ENCODE data around the gene FUT3. TPM values are rescaled to one million over a fixed set of nuclear protein-coding genes. Genes with fewer than 3 reads are reported as not detected.

Gene FUT3
- polyA plus RNA-seq, 1 of the 3 experiments (the other 2 are of a cell fraction): not detected

DNA sequence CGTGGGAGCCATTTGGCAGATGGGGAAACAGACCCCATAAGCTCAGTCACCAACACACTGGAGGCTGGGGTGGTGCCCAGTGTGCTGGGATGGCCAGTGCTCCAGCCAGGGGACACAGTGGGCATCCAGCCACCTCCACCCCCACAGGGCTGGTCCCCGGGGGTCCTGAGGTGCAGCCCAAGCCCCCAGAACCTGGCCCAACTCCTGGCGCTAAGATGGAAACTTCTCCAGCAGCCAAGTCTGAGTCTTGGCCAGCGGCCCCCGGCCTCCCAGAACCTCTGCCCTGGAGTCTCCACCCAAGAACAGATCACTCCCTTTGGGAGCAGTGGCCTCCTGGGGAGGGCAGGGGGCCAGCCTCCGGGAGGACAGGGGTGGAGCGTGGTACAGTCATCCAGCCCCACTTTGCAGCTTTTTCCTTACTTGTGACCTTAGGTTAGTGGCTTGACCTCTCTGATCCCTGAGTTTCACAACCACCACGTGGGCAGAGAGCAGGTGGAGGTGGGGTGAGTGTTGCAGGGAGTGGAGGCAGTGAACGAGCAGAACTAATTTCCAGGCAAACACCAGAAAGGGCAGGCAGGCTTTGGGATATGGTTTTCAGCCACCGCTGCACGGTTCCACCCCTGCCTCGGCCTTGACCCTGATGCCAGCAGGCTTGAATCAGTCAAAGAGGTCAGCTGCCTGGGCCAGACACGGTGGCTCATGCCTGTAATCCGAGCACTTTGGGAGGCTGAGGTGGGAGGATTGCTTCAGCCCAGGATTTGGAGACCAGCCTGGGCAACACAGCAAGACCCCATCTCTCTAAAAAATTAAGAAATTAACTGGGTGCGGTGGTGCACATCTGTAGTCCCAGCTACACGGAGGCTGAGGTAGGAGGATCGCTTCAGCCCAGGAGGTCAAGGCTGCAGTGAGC is 50.6 kb downstream of the FUT3 start (continued):
- TF ChIP-seq TAF1 (IDR thresholded peaks at IDR 0.05; ENCODE audit: borderline replicate concordance, low read depth, low read length): no peak
- no peak for TF ChIP-seq SIN3A (IDR thresholded peaks at IDR 0.05; ENCODE audit: borderline replicate concordance, low read depth, low read length)
- no peak for TF ChIP-seq TCF12 (IDR thresholded peaks at IDR 0.05)
- no peak for TF ChIP-seq GABPA (IDR thresholded peaks at IDR 0.05; ENCODE audit: low read depth)
- no peak for TF ChIP-seq NRF1 (IDR thresholded peaks at IDR 0.05; ENCODE audit: low read depth, low read length)

DNA sequence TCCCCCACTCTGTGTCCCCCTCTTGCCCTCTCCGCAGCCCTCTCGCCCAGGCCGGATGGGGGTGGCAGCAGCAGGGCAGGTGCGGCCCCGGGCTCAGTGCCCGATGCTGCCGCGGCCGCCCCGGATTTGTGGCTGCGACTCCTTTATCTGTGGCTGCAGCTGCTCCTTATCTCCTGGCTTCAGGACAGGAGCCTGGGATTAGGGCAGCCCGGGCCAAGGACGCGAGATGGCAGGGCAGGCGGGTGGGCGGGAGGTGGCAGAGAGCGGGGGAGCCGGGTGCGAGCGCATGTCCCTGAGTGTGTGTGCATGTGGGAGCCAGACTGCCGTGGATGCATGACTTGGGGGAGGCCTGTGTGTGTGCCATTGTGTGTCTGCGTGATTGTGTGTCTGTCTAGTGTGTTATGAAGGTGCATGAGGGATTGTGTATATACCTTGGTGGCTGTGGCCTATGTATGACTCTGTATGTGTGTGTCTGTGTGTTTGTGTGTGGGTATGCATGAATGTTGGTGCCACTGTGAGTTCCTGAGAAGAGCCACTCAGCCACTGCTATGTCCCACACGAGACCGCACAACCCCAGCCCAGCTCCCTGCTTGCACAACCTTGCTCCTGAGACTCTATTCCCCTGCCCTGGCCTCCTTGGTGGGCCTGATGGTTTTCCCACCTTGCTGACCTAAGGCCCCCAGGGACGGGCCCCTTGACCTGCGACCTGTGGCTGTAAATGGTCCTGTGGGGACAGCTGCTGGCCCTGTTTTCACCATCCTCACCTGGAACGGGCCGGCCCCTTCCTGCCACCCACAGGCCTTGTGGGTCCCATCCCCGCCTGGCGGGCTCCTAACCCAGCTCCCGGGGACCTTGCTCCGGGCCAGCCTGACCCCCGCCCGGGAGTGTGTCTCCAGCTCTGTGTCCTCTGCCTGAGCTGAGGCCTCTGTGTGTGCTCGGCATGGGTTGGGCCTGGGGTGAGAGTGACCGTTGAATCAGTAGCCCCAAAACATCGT is 51.7 kb downstream of the FUT3 start:
- Histone ChIP-seq H2AFZ (ENCODE audit: low read depth) (no peak overlapping the region), H3K36me3 (replicated peaks in 1 of 2; ENCODE audit: control insufficient read depth in 1 of 2, insufficient read depth in 2 of 2, low read length in 1 of 2) (no peaks in the 10 kb centered on the region), H3K9ac (no peak overlapping the region), H3K9me3 (no peaks in the 10 kb centered on the region), H3F3A (replicated peaks; ENCODE audit: insufficient read depth) (no peaks in the 10 kb centered on the region), H3K27me3 (ENCODE audit: insufficient read depth) (peaks cover 4% of the 10 kb centered on the region; the same call in 1 of the 2 replicates), H3K27ac (ENCODE audit: low read depth in 2 of 2, low read length in 1 of 2) (peak overlapping the region in 1 of 2 experiments; percentile 43; a peak in 2 of 4 replicates), H3K79me2 (ENCODE audit: insufficient read depth) (no peaks in the 10 kb centered on the region), H3K4me1 (ENCODE audit: control insufficient read depth in 1 of 2, insufficient read depth in 2 of 2, low read depth in 1 of 2, low read length in 1 of 2) (peaks cover 3 to 35% of the 10 kb centered on the region in 2 experiments; a peak in 1 of 4 replicates), H3K4me3 (ENCODE audit: low read depth in 2 of 2, low read length in 1 of 2) (no peak overlapping the region), H3K4me2 (no peak overlapping the region), H3K9me2 (no peaks in the 10 kb centered on the region), H4K20me1 (ENCODE audit: insufficient read depth) (no peaks in the 10 kb centered on the region)
- peak; percentile 91 for DNase-seq
- ChIA-PET POLR2A (interaction anchor here (0.5 to 1.6 kb wide), 2 partner anchors 8 to 81 kb away, joined by 3 to 4 read pairs; no protein-coding TSS in a partner anchor), CTCF (interaction anchor here (0.6 to 4.2 kb wide), 6 partner anchors 9 to 223 kb away, joined by 3 to 22 read pairs (median 4); partner anchors contain the start of gene NDUFA11)
- 63% methylated on average over 35 of the region's 37 CpGs for WGBS (ENCODE audit: low lambda C conversion rate)
- TF ChIP-seq POLR2AphosphoS5 (IDR thresholded peaks at IDR 0.05; ENCODE audit: low read depth, low read length) (no peak), GATA2 (CRISPR knock-in tag; IDR thresholded peaks at IDR 0.05) (peak; percentile 99), FOXJ3 (CRISPR knock-in tag; IDR thresholded peaks at IDR 0.05) (peak; percentile 95), RXRA (IDR thresholded peaks at IDR 0.05; ENCODE audit: borderline replicate concordance, low read depth) (no peak), RAD21 (IDR thresholded peaks at IDR 0.05; ENCODE audit: low read length) (no peak), FOSL2 (IDR thresholded peaks at IDR 0.05; ENCODE audit: borderline replicate concordance, low read depth) (no peak), EZH2phosphoT487 (IDR thresholded peaks at IDR 0.05; ENCODE audit: borderline replicate concordance, low read depth) (no peak), MEF2A (IDR thresholded peaks at IDR 0.05; ENCODE audit: borderline replicate concordance, low read depth) (no peak), NFIC (IDR thresholded peaks at IDR 0.05; ENCODE audit: borderline replicate concordance) (no peak), RFX5 (IDR thresholded peaks at IDR 0.05; ENCODE audit: low read length) (no peak), EP300 (IDR thresholded peaks at IDR 0.05; ENCODE audit: borderline replicate concordance in 1 of 2, low read depth in 1 of 2, low read length in 1 of 2) (peak in 1 of 2 experiments; percentile 85; a peak in 2 of 4 replicates), MXI1 (IDR thresholded peaks at IDR 0.05; ENCODE audit: low read depth, low read length) (peak; percentile 73), SIN3A (IDR thresholded peaks at IDR 0.05; ENCODE audit: borderline replicate concordance, low read depth, low read length) (no peak), CHD2 (IDR thresholded peaks at IDR 0.05; ENCODE audit: low read length, partially characterized antibody) (peak; percentile 86)
- TF ChIP-seq, protein P1, sequence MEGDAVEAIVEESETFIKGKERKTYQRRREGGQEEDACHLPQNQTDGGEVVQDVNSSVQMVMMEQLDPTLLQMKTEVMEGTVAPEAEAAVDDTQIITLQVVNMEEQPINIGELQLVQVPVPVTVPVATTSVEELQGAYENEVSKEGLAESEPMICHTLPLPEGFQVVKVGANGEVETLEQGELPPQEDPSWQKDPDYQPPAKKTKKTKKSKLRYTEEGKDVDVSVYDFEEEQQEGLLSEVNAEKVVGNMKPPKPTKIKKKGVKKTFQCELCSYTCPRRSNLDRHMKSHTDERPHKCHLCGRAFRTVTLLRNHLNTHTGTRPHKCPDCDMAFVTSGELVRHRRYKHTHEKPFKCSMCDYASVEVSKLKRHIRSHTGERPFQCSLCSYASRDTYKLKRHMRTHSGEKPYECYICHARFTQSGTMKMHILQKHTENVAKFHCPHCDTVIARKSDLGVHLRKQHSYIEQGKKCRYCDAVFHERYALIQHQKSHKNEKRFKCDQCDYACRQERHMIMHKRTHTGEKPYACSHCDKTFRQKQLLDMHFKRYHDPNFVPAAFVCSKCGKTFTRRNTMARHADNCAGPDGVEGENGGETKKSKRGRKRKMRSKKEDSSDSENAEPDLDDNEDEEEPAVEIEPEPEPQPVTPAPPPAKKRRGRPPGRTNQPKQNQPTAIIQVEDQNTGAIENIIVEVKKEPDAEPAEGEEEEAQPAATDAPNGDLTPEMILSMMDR (IDR thresholded peaks at IDR 0.05): no peak
- TF ChIP-seq, protein P2, sequence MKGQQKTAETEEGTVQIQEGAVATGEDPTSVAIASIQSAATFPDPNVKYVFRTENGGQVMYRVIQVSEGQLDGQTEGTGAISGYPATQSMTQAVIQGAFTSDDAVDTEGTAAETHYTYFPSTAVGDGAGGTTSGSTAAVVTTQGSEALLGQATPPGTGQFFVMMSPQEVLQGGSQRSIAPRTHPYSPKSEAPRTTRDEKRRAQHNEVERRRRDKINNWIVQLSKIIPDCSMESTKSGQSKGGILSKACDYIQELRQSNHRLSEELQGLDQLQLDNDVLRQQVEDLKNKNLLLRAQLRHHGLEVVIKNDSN (IDR thresholded peaks at IDR 0.05; ENCODE audit: borderline replicate concordance, low read depth): no peak
- TF ChIP-seq, protein P3, sequence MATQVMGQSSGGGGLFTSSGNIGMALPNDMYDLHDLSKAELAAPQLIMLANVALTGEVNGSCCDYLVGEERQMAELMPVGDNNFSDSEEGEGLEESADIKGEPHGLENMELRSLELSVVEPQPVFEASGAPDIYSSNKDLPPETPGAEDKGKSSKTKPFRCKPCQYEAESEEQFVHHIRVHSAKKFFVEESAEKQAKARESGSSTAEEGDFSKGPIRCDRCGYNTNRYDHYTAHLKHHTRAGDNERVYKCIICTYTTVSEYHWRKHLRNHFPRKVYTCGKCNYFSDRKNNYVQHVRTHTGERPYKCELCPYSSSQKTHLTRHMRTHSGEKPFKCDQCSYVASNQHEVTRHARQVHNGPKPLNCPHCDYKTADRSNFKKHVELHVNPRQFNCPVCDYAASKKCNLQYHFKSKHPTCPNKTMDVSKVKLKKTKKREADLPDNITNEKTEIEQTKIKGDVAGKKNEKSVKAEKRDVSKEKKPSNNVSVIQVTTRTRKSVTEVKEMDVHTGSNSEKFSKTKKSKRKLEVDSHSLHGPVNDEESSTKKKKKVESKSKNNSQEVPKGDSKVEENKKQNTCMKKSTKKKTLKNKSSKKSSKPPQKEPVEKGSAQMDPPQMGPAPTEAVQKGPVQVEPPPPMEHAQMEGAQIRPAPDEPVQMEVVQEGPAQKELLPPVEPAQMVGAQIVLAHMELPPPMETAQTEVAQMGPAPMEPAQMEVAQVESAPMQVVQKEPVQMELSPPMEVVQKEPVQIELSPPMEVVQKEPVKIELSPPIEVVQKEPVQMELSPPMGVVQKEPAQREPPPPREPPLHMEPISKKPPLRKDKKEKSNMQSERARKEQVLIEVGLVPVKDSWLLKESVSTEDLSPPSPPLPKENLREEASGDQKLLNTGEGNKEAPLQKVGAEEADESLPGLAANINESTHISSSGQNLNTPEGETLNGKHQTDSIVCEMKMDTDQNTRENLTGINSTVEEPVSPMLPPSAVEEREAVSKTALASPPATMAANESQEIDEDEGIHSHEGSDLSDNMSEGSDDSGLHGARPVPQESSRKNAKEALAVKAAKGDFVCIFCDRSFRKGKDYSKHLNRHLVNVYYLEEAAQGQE (IDR thresholded peaks at IDR 0.05; ENCODE audit: low read depth, low read length): no peak
- TF ChIP-seq, protein P4, sequence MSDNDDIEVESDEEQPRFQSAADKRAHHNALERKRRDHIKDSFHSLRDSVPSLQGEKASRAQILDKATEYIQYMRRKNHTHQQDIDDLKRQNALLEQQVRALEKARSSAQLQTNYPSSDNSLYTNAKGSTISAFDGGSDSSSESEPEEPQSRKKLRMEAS (IDR thresholded peaks at IDR 0.05; ENCODE audit: low read depth): no peak
